Naive thymus-derived CD8-positive, alpha-beta T cell (primary cell): ENCODE data around the gene TEX13D. TPM values are rescaled to one million over a fixed set of nuclear protein-coding genes. Genes with fewer than 3 reads are reported as not detected.
"Not testable (repeated sequence)": the region's sequence is repeated elsewhere in the genome, so short reads cannot be mapped to it uniquely, and the experiment has no call there.

Source experiments
- ATAC-seq, 2 donors: fragments of 150-1000 bp; cut with Tn5 transposase in 1 of 2; sonication (Bioruptor Pico), chemical (Tn5 transposase) in 1 of 2; 1 replicate in 1 of 2; 2 replicates in 1 of 2; pipeline ENCODE4 v1.10.0; 2021; ENCODE audit warnings: mild to moderate bottlenecking in 2 of 2, moderate library complexity in 2 of 2
- POLR2A ChIA-PET: fragments of 350-600 bp; sonication (Branson Sonifier 250); formaldehyde crosslinking; loops from one replicate; lab custom pipeline; 2021; ENCODE audit warnings: antibody characterized with exemption; lab: Charles Lee
- DNase-seq, 10 donors: peaks; one replicate each; pipeline versions ENCODE4 v3.0.0 to v3.0.0-alpha.2; 2020 to 2022
- H3K27ac Mint-ChIP-seq, 10 donors: one replicate each; pipeline ENCODE4 v1.8.0; 2020 to 2022; ENCODE audit warnings: mild to moderate bottlenecking in 10 of 10, mixed read lengths in 10 of 10, moderate library complexity in 4 of 10, inconsistent platforms in 1 of 10
- H3K27me3 Mint-ChIP-seq, 5 donors: one replicate each; pipeline ENCODE4 v1.8.0; 2021 to 2022; ENCODE audit warnings: mixed read lengths in 5 of 5
- H3K36me3 Mint-ChIP-seq, 3 donors: one replicate each; pipeline ENCODE4 v1.8.0; 2020 to 2022; ENCODE audit warnings: mixed read lengths in 3 of 3, mild to moderate bottlenecking in 2 of 3, inconsistent platforms in 1 of 3
- H3K4me1 Mint-ChIP-seq, 4 donors: one replicate each; pipeline ENCODE4 v1.8.0; 2021 to 2022; ENCODE audit warnings: mixed read lengths in 4 of 4
- H3K4me3 Mint-ChIP-seq, 10 donors: one replicate each; pipeline ENCODE4 v1.8.0; 2020 to 2022; ENCODE audit warnings: mild to moderate bottlenecking in 10 of 10, mixed read lengths in 10 of 10, moderate library complexity in 6 of 10, inconsistent platforms in 1 of 10
- H3K9me3 Mint-ChIP-seq, 9 donors: one replicate each; pipeline ENCODE4 v1.8.0; 2020 to 2022; ENCODE audit warnings: mixed read lengths in 9 of 9, mild to moderate bottlenecking in 3 of 9, inconsistent platforms in 1 of 9, moderate library complexity in 1 of 9
- polyA plus RNA-seq, 3 donors: library from polyadenylated mRNA; unstranded; fragments of 300-500 nt; fragmentation: Illumina TruSeq; gene quantifications; one replicate each; pipeline ENCODE4 v1.2.3, GENCODE V29; 2021
- total RNA-seq, 8 experiments: library from RNA in 2 of 8; stranded (reverse) in 2 of 8; gene quantifications; one replicate each; pipeline ENCODE4 v1.2.3 and lab custom pipeline; 2021 to 2026

TEX13D gene
- total RNA-seq (not detected), polyA plus RNA-seq (not detected), total RNA-seq (lab: John Stamatoyannopoulos, UW) (0 to 0.17 (median 0) reads per million in 6 experiments)

GRCh38 chrX:124332481-124333424 lies at the start of gene TEX13D:
TSS of gene TEX13D (plus strand) at chrX:124332660. CDS start at chrX:124332918, 258 bp downstream.
- DNase-seq (no peak), ATAC-seq (no peak)
- H3K4me3 Mint-ChIP-seq: no peak within 1 kb of the TSS
- H3K4me1 Mint-ChIP-seq: peaks cover 10 to 18% (median 15%) of the 10 kb centered on the region in 4 donors
- H3K27me3 Mint-ChIP-seq: no peaks in the 10 kb centered on the region
- POLR2A ChIA-PET: no interaction called here
- H3K9me3 Mint-ChIP-seq: no peaks in the 10 kb centered on the region
- no peak within 1 kb of the TSS for H3K27ac Mint-ChIP-seq
- no peaks in the 10 kb centered on the region for H3K36me3 Mint-ChIP-seq

GRCh38 chrX:124289443-124289842 lies 43.0 kb upstream of the TEX13D start:
- Mint-ChIP-seq H3K4me1 (no peaks in the 10 kb centered on the region), H3K27ac (no peak overlapping the region), H3K4me3 (no peak overlapping the region), H3K9me3 (peaks cover 0 to 1% (median 0%) of the 10 kb centered on the region in 9 donors), H3K27me3 (no peaks in the 10 kb centered on the region), H3K36me3 (no peaks in the 10 kb centered on the region)
- ATAC-seq (no peak), DNase-seq (no peak)
- POLR2A ChIA-PET: no interaction called here

DNA sequence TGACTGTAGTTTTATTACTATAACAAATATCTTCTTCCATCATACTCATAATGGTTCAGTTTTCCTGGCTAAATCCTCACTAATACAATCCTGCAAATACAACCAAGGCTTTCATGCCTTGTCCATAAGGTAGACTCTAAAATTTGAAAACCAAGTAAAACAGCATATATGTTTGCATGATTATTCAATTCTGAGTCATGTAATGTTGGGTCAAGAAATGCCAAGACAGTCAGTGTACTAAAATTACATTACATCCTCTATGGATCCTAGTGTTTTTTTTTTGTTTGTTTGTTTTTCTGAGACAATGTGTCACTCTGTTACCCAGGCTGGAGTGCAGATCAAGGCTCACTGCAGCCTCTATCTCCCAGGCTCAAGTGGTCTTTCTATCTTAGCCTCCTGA lies 38.6 kb upstream of the TEX13D start:
- H3K27ac Mint-ChIP-seq: no peak overlapping the region
- peaks cover 0 to 3% (median 0%) of the 10 kb centered on the region in 9 donors for H3K9me3 Mint-ChIP-seq
- no peak for ATAC-seq
- DNase-seq: no peak
- no peaks in the 10 kb centered on the region for H3K36me3 Mint-ChIP-seq
- H3K27me3 Mint-ChIP-seq: no peaks in the 10 kb centered on the region
- H3K4me1 Mint-ChIP-seq: no peaks in the 10 kb centered on the region
- POLR2A ChIA-PET: no interaction called here
- H3K4me3 Mint-ChIP-seq: no peak overlapping the region

- H3K27ac Mint-ChIP-seq, H3K27me3 Mint-ChIP-seq, H3K36me3 Mint-ChIP-seq, DNase-seq, H3K9me3 Mint-ChIP-seq, POLR2A ChIA-PET, H3K4me1 Mint-ChIP-seq, H3K4me3 Mint-ChIP-seq, ATAC-seq: not testable (repeated sequence)
Observed at GRCh38 chrX:124299323-124299722, 33.1 kb upstream of the TEX13D start.

DNA sequence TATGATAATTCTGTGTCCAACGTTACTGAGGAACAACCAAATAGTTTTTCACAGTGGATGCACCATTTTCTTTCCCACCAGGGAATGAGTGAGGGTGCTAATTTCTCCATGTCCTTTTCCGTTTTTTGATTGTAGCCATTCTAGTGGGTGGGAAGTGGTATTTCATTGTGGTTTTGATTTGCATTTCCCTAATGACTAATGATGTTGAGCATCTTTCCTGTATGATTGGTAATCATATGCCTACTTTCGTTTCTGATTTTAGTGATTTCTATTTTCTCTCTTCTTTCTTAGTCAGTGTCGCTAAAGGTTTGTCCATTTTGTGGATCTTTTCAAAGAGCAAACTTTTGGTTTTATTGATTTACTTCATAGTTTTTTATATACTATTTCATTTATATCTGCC lies 32.1 kb upstream of the TEX13D start:
- H3K27me3 Mint-ChIP-seq: no peaks in the 10 kb centered on the region
- POLR2A ChIA-PET: no interaction called here
- H3K4me3 Mint-ChIP-seq: peak overlapping the region in 1 of 10 donors; percentile 9
- H3K9me3 Mint-ChIP-seq: peaks cover 0 to 3% (median 0%) of the 10 kb centered on the region in 9 donors
- H3K27ac Mint-ChIP-seq: peak overlapping the region in 1 of 10 donors; percentile 23
- DNase-seq: peak in 1 of 10 donors; percentile 31
- ATAC-seq: no peak
- no peaks in the 10 kb centered on the region for H3K36me3 Mint-ChIP-seq
- H3K4me1 Mint-ChIP-seq: peaks cover 0 to 7% (median 0%) of the 10 kb centered on the region in 4 donors

DNA sequence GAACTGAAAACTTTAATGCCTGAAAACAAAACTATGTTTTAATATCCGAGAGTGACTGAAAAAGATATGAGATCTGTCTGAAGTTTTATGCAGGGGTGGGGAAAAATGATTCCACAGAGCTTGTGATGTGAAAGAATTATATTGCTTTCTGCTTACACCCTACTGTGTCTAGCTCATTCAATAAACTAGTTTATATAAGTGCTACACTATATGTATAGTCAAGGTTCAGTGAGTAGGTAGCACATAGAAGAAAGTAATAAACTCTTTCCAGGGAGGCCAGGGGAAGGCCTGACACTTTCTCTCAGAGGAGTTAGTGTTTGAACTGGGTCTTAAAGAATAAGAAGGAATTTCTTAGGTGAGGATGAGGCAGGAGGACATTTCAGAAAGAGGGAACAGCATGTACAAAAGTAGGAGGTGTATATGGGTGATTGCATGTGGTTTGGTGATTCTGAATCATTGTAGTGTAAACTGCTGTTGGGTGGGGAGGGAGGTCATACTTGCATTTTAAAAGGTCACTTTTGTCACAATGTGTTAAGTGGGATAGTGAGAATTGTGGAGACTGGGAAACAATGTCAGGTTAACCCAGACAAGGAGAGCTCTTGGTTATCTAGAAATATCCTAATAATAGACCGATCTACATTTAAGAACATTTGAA lies 25.1 kb upstream of the TEX13D start:
- Mint-ChIP-seq H3K4me1 (peaks cover 0 to 5% (median 0%) of the 10 kb centered on the region in 4 donors), H3K27ac (no peak overlapping the region), H3K27me3 (no peaks in the 10 kb centered on the region), H3K4me3 (no peak overlapping the region), H3K36me3 (no peaks in the 10 kb centered on the region), H3K9me3 (peaks cover 0 to 5% (median 0%) of the 10 kb centered on the region in 9 donors)
- ATAC-seq (no peak), DNase-seq (no peak)
- POLR2A ChIA-PET: no interaction called here

DNA sequence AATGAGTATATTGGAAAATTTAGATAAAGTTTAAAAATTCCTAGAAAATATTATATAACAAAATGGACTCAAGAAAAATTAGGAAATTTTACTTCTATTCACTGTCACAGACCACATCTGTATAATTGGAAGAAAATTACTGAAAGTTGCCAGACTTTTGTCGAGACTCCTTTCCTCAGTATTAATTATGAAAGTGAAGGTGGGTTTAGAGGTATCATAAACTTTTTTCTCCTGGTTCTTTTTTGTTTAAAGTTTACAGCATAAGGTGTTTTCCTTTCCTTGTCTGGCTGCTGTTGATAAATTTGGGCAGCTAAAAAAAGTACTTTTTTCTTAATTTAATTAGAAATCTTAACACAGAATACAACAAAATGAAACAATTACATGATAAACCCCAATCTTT lies 6.7 kb upstream of the TEX13D start:
- no peaks in the 10 kb centered on the region for H3K9me3 Mint-ChIP-seq
- peaks cover under 1 to 2% (median under 1%) of the 10 kb centered on the region in 4 donors for H3K4me1 Mint-ChIP-seq
- no peaks in the 10 kb centered on the region for H3K27me3 Mint-ChIP-seq
- POLR2A ChIA-PET: no interaction called here
- no peak for ATAC-seq
- no peak for DNase-seq
- no peaks in the 10 kb centered on the region for H3K36me3 Mint-ChIP-seq
- H3K4me3 Mint-ChIP-seq: no peak overlapping the region
- H3K27ac Mint-ChIP-seq: no peak overlapping the region

GRCh38 chrX:124328765-124329164 lies 3.7 kb upstream of the TEX13D start:
- POLR2A ChIA-PET: no interaction called here
- no peaks in the 10 kb centered on the region for H3K36me3 Mint-ChIP-seq
- peaks cover 4 to 5% (median 5%) of the 10 kb centered on the region in 4 donors for H3K4me1 Mint-ChIP-seq
- DNase-seq (no peak), ATAC-seq (no peak)
- no peaks in the 10 kb centered on the region for H3K27me3 Mint-ChIP-seq
- no peak overlapping the region for H3K4me3 Mint-ChIP-seq
- no peaks in the 10 kb centered on the region for H3K9me3 Mint-ChIP-seq
- no peak overlapping the region for H3K27ac Mint-ChIP-seq

- H3K27ac Mint-ChIP-seq: peak overlapping the region in 2 of 10 donors; percentile 48 to 69
- no peaks in the 10 kb centered on the region for H3K27me3 Mint-ChIP-seq
- no peak overlapping the region for H3K4me3 Mint-ChIP-seq
- H3K4me1 Mint-ChIP-seq: peaks cover 10 to 20% (median 15%) of the 10 kb centered on the region in 4 donors
- no peaks in the 10 kb centered on the region for H3K36me3 Mint-ChIP-seq
- DNase-seq: no peak
- no peak for ATAC-seq
- POLR2A ChIA-PET: no interaction called here
- H3K9me3 Mint-ChIP-seq: no peaks in the 10 kb centered on the region
Observed at GRCh38 chrX:124333862-124334261, 1.4 kb downstream of the TEX13D start.

DNA sequence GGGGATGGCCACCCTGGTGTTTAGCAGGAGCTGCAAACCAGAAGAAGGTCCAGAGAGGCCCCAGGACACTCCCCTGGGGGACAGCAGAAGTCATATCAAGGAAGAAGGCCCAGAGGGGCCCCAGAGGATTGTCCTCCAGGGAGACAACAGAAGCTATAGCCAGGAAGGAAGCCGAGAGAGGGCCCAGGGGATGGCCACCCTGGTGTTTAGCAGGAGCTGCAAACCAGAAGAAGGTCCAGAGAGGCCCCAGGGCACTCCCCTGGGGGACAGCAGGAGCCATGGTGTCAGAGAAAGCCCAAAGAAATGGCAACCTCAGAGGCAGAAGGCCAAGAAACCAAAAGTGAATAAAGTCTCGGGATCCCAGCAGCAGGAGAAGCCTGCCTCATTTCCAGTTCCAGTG lies 2.1 kb downstream of the TEX13D start:
- peaks cover 13 to 25% (median 21%) of the 10 kb centered on the region in 4 donors for H3K4me1 Mint-ChIP-seq
- POLR2A ChIA-PET, H3K27ac Mint-ChIP-seq, DNase-seq, H3K36me3 Mint-ChIP-seq, H3K9me3 Mint-ChIP-seq, H3K4me3 Mint-ChIP-seq, ATAC-seq, H3K27me3 Mint-ChIP-seq: not testable (repeated sequence)

DNA sequence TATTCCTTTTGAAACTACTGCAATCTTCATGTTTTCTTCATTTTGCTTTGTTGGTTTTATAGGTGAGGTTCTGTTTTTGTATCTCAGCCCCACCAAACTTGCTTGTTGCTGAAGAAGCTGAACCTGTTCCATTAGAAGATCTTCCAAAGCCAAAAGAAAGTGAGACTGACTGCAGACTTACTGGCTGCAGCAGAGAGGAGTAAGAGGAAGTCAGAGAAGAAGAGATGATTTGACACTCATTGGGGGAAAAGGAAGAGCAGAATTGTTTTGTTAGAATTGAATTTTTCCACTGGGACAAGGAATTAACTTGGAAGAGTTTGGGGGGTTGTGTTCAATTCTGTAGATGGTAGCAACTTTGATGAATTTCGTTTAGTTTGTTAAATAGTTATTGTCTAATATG lies 3.1 kb downstream of the TEX13D start:
- POLR2A ChIA-PET: interaction anchor here (0.7 kb wide), 1 partner anchor 11 kb away, joined by 3 read pairs; the partner anchor contains the start of gene SH2D1A
- peak overlapping the region in 1 of 10 donors; percentile 30 for H3K4me3 Mint-ChIP-seq
- no peaks in the 10 kb centered on the region for H3K36me3 Mint-ChIP-seq
- no peak for ATAC-seq
- DNase-seq: no peak
- H3K27ac Mint-ChIP-seq: peak overlapping the region in 3 of 10 donors; percentile 0 to 30 (median 27)
- H3K27me3 Mint-ChIP-seq: no peaks in the 10 kb centered on the region
- peaks cover 13 to 27% (median 23%) of the 10 kb centered on the region in 4 donors for H3K4me1 Mint-ChIP-seq
- no peaks in the 10 kb centered on the region for H3K9me3 Mint-ChIP-seq

GRCh38 chrX:124337916-124338315 lies 5.5 kb downstream of the TEX13D start:
- POLR2A ChIA-PET: interaction anchor here (1.0 kb wide), 1 partner anchor 8 kb away, joined by 3 read pairs; the partner anchor contains the start of gene SH2D1A
- Mint-ChIP-seq H3K27me3 (no peaks in the 10 kb centered on the region), H3K27ac (peak overlapping the region in 1 of 10 donors; percentile 25), H3K36me3 (no peaks in the 10 kb centered on the region), H3K4me1 (peaks cover 15 to 42% (median 36%) of the 10 kb centered on the region in 4 donors), H3K9me3 (no peaks in the 10 kb centered on the region), H3K4me3 (no peak overlapping the region)
- ATAC-seq (no peak), DNase-seq (no peak)
